ENCODE results near the gene HAGH.

DNA sequence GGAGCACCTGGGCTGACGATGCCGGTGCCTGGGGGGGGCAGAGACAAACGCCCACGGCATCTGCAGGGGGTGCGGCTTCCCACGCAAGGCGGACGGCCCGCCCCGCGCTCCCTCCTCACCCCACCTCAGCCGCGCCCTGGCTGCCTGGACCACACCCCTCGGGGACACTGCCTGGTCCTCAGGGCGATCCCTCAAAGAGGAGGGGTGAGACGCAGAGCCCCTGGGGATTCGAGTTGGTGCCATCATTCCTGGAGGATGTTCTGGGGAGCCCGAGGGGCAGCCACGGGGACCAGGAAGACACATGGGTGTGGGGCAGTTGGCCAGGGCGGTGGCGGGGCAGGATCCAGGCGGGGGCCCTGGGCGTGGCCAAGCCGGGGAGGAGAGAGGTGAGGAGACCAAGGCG is 37.0 kb downstream of the HAGH start:
- no peak for TF ChIP-seq ZNF565 (CRISPR knock-in tag; conservative IDR thresholded peaks at IDR 0.05; ENCODE audit: low read depth)
- TF ChIP-seq OSR1 (CRISPR knock-in tag; IDR thresholded peaks at IDR 0.05), result no peak
- no peak for TF ChIP-seq ZFP3 (CRISPR knock-in tag; IDR thresholded peaks at IDR 0.05)
- TF ChIP-seq, protein P1, sequence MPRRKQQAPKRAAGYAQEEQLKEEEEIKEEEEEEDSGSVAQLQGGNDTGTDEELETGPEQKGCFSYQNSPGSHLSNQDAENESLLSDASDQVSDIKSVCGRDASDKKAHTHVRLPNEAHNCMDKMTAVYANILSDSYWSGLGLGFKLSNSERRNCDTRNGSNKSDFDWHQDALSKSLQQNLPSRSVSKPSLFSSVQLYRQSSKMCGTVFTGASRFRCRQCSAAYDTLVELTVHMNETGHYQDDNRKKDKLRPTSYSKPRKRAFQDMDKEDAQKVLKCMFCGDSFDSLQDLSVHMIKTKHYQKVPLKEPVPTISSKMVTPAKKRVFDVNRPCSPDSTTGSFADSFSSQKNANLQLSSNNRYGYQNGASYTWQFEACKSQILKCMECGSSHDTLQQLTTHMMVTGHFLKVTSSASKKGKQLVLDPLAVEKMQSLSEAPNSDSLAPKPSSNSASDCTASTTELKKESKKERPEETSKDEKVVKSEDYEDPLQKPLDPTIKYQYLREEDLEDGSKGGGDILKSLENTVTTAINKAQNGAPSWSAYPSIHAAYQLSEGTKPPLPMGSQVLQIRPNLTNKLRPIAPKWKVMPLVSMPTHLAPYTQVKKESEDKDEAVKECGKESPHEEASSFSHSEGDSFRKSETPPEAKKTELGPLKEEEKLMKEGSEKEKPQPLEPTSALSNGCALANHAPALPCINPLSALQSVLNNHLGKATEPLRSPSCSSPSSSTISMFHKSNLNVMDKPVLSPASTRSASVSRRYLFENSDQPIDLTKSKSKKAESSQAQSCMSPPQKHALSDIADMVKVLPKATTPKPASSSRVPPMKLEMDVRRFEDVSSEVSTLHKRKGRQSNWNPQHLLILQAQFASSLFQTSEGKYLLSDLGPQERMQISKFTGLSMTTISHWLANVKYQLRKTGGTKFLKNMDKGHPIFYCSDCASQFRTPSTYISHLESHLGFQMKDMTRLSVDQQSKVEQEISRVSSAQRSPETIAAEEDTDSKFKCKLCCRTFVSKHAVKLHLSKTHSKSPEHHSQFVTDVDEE (CRISPR knock-in tag; IDR thresholded peaks at IDR 0.05), result no peak
- TF ChIP-seq TOX (CRISPR knock-in tag; IDR thresholded peaks at IDR 0.05; ENCODE audit: borderline replicate concordance), result no peak
- TF ChIP-seq, protein P2, sequence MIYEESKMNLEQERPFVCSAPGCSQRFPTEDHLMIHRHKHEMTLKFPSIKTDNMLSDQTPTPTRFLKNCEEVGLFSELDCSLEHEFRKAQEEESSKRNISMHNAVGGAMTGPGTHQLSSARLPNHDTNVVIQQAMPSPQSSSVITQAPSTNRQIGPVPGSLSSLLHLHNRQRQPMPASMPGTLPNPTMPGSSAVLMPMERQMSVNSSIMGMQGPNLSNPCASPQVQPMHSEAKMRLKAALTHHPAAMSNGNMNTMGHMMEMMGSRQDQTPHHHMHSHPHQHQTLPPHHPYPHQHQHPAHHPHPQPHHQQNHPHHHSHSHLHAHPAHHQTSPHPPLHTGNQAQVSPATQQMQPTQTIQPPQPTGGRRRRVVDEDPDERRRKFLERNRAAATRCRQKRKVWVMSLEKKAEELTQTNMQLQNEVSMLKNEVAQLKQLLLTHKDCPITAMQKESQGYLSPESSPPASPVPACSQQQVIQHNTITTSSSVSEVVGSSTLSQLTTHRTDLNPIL (CRISPR knock-in tag; IDR thresholded peaks at IDR 0.05; ENCODE audit: low read depth), result no peak
- no peak for TF ChIP-seq BACH2 (CRISPR knock-in tag; IDR thresholded peaks at IDR 0.05; ENCODE audit: borderline replicate concordance)
